Kidney tubule cell (primary cell): ENCODE results near the gene RFLNA.

Source experiments
- DNase-seq: peaks from one replicate; pipeline ENCODE4 v3.0.0-alpha.2; 2018; ENCODE audit warnings: low spot score

Gene RFLNA

GRCh38 chr12:124359671-124360581, 65.0 kb downstream of the RFLNA start:
- no peak for DNase-seq

GRCh38 chr12:124361074-124361970, 66.4 kb downstream of the RFLNA start:
- no peak for DNase-seq

GRCh38 chr12:124361996-124362395, 67.1 kb downstream of the RFLNA start:
- DNase-seq: no peak

GRCh38 chr12:124363353-124363965, 68.6 kb downstream of the RFLNA start:
- DNase-seq: no peak

GRCh38 chr12:124364543-124364942, 69.7 kb downstream of the RFLNA start:
- DNase-seq: no peak
